OCI-LY1 (cell line): Measurements from ENCODE around the gene SGO2.

ENCODE experiments used
- EZH2 ChIP-seq: fragments of 200-600 bp; sonication (generic), shearing (Covaris generic); IDR thresholded peaks from 2 replicates; pipeline ENCODE4 v1.8.0; 2017; ENCODE audit warnings: borderline replicate concordance, mixed run types, mild to moderate bottlenecking, antibody characterized with exemption, low read length, moderate library complexity, mixed read lengths
- TF ChIP-seq, protein P1 (sequence below): fragments of 200-600 bp; sonication (generic), shearing (Covaris generic); IDR thresholded peaks from 2 replicates; pipeline ENCODE4 v1.5.1; 2017; ENCODE audit warnings: mild to moderate bottlenecking, antibody characterized with exemption, low read length, moderate library complexity, mixed read lengths

DNA sequence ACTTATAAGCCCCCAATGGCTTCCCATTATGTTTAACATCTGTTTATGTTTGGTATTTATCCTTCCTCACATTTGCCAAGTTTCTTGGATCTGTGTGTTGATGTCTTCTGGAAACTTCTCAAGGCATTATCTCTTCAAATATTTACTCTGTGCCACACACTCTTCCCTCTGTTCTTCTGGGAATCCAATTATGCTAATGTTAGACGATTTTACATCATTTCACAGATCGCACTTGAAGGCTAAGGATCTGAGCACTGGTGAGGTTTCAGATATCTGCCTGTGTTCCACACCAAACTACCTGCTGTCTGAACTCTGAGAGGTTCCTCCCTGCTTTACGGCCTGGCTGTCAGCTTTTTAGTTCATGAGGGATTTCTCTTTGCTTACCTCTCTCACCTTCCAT lies 69.9 kb downstream of the SGO2 start:
- TF ChIP-seq, protein P1, sequence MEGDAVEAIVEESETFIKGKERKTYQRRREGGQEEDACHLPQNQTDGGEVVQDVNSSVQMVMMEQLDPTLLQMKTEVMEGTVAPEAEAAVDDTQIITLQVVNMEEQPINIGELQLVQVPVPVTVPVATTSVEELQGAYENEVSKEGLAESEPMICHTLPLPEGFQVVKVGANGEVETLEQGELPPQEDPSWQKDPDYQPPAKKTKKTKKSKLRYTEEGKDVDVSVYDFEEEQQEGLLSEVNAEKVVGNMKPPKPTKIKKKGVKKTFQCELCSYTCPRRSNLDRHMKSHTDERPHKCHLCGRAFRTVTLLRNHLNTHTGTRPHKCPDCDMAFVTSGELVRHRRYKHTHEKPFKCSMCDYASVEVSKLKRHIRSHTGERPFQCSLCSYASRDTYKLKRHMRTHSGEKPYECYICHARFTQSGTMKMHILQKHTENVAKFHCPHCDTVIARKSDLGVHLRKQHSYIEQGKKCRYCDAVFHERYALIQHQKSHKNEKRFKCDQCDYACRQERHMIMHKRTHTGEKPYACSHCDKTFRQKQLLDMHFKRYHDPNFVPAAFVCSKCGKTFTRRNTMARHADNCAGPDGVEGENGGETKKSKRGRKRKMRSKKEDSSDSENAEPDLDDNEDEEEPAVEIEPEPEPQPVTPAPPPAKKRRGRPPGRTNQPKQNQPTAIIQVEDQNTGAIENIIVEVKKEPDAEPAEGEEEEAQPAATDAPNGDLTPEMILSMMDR: no peak
- TF ChIP-seq EZH2: no peak
